Tibial nerve (tissue), 4 donors: Measurements from ENCODE around the gene S100A1. TPM values are rescaled to one million over a fixed set of nuclear protein-coding genes. Genes with fewer than 3 reads are reported as not detected.
"Not testable (repeated sequence)": the region's sequence is repeated elsewhere in the genome, so short reads cannot be mapped to it uniquely, and the experiment has no call there.

Experiments used
- DNase-seq, 2 donors: peaks; one replicate each; pipeline ENCODE4 v3.0.0-alpha.2; 2019; ENCODE audit warnings: low spot score in 2 of 2
- H3K27ac ChIP-seq, 4 donors: fragments of 200-600 bp; sonication (generic) in 3 of 4; one replicate each; pipeline ENCODE4 v1.5.1; 2017 to 2019; ENCODE audit warnings: mild to moderate bottlenecking in 1 of 4
- H3K27me3 ChIP-seq, 2 donors: fragments of 200-600 bp; sonication (generic) in 1 of 2; one replicate each; pipeline versions ENCODE4 v1.5.1 to v1.6.0; 2017 to 2019
- H3K36me3 ChIP-seq, 3 donors: fragments of 200-600 bp; sonication (generic); one replicate each; pipeline ENCODE4 v1.5.1; 2018 to 2019
- H3K4me1 ChIP-seq, 4 donors: fragments of 200-600 bp; sonication (generic) in 3 of 4; one replicate each; pipeline ENCODE4 v1.5.1; 2017 to 2019
- H3K4me3 ChIP-seq, 4 donors: fragments of 200-600 bp; sonication (generic) in 3 of 4; one replicate each; pipeline ENCODE4 v1.5.1; 2017 to 2019; ENCODE audit warnings: mild to moderate bottlenecking in 1 of 4, moderate library complexity in 1 of 4
- H3K9me3 ChIP-seq, 4 donors: fragments of 200-600 bp; sonication (generic) in 3 of 4; one replicate each; pipeline ENCODE4 v1.5.1; 2017 to 2019
- EP300 ChIP-seq, 2 donors: sonication (generic); formaldehyde crosslinking; IDR thresholded peaks; one replicate each; pipeline ENCODE4 v1.6.1; 2017; ENCODE audit warnings: antibody characterized with exemption in 2 of 2, mild to moderate bottlenecking in 1 of 2
- POLR2A ChIP-seq, 2 donors: fragments of 450-650 bp; IDR thresholded peaks; one replicate each; pipeline ENCODE4 v1.6.1; 2017; ENCODE audit warnings: antibody characterized with exemption in 2 of 2, mild to moderate bottlenecking in 2 of 2, moderate library complexity in 2 of 2
- WGBS, 2 donors: methylation state at CpG; one replicate each; pipeline ENCODE4 v1.1.5; 2018; 5-methylcytosine and 5-hydroxymethylcytosine counted together
- total RNA-seq, 4 donors: library from RNA; depleted of rRNA; stranded (reverse); fragments of >200 nt; gene quantifications; one replicate each; pipeline ENCODE4 v1.1.0, GENCODE V29; 2016
- TF ChIP-seq, protein P1 (sequence below), 5 experiments: fragments of 200-600 bp in 3 of 5; fragments of 450-650 bp in 2 of 5; sonication (generic) in 3 of 5; IDR thresholded peaks; one replicate each; pipeline ENCODE4 v1.5.1; 2016 to 2019; ENCODE audit warnings: antibody characterized with exemption in 5 of 5, mild to moderate bottlenecking in 3 of 5, moderate library complexity in 2 of 5

S100A1 gene
- total RNA-seq, 4 donors from 2014 or later: 41.4 to 102 (median 69.2) TPM

DNA sequence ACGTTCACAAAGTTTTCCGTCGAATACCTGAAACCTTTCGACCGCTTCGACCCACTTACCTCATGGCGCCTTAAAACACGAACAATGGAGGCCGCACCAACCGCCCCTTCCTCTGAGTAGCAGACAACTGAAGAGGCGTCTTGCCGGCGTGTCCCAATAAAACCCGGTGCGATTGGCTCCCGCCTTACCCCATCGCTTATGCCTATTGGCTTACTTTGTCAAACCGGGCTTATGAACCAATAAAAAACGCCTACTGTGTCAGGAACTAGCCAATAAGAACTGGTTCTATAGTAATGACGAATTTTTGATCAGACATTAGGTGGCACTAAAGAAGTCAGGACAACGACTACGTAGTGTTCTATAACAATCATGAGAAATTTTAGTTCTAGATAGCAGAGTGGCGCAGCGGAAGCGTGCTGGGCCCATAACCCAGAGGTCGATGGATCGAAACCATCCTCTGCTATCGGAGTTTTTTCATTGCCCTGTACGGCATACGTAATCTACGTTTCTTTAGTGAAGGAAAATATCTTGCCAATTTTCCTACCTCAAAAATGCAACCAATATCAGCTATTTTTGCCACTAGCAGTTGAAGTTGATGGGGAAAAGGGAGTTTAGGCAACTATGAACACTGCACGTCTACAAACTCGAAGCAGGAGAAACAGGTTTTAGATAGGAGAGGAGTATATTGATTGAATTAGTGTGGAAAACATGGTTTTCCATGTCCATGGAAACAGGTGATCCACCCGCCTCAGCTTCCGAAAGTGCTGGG lies 42.8 kb downstream of the S100A1 start, which contains the start of gene ILF2:
ILF2 (minus strand) TSS at position 135 of the 769 bp plus-strand sequence; CDS start at position 64, 71 bp downstream.
- TF ChIP-seq EP300 (IDR thresholded peaks at IDR 0.05) (peak; percentile 86 to 95), POLR2A (IDR thresholded peaks at IDR 0.05) (peak; percentile 68 to 88)
- TF ChIP-seq, protein P1, sequence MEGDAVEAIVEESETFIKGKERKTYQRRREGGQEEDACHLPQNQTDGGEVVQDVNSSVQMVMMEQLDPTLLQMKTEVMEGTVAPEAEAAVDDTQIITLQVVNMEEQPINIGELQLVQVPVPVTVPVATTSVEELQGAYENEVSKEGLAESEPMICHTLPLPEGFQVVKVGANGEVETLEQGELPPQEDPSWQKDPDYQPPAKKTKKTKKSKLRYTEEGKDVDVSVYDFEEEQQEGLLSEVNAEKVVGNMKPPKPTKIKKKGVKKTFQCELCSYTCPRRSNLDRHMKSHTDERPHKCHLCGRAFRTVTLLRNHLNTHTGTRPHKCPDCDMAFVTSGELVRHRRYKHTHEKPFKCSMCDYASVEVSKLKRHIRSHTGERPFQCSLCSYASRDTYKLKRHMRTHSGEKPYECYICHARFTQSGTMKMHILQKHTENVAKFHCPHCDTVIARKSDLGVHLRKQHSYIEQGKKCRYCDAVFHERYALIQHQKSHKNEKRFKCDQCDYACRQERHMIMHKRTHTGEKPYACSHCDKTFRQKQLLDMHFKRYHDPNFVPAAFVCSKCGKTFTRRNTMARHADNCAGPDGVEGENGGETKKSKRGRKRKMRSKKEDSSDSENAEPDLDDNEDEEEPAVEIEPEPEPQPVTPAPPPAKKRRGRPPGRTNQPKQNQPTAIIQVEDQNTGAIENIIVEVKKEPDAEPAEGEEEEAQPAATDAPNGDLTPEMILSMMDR (IDR thresholded peaks at IDR 0.05): peak in 3 of 5 experiments; percentile 32 to 56 (median 39)
- Histone ChIP-seq H3K27me3 (no peaks in the 10 kb centered on the region), H3K4me3 (peak within 1 kb of the TSS; percentile 54 to 92 (median 79)), H3K9me3 (no peaks in the 10 kb centered on the region), H3K4me1 (peaks cover 0 to 25% (median 9%) of the 10 kb centered on the region in 4 donors), H3K27ac (peak within 1 kb of the TSS; percentile 75 to 92 (median 90)), H3K36me3 (peaks cover 2 to 33% (median 19%) of the 10 kb centered on the region in 3 donors)
- WGBS, 2 donors: 0 to 1% methylated on average over 35 of the region's 35 CpGs
- peak; percentile 93 to 95 for DNase-seq

DNA sequence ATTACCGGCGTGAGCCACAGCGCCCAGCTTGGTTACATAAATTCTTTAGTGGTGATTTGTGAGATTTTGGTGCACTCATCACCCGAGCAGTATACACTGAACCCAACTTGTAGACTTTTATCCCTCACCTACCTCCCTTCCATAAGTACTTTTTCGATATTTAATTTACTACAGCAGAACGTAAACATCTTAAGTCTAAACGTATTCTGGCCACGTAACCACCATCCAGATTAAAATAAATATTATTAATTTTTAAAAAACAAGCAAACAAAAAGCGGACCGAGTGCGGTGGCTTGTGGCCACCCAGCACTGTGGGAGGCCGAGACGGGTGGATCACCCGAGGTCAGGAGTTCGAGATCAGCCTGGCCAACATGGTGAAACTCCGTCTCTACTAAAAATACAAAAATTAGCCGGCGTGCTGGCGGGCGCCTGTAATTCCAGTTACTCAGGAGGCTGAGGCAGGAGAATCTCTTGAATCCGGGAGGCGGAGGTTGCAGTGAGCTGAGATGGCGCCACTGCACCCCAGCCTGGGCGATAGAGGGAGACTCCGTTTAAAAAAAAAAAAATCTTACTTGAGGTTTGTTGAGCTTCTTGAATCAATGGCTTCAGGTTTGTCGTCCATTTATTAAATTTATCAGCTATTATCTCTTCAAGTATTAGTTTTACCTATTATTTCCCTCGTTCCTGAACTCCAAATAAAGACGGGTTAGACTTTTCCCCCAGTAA lies 43.6 kb downstream of the S100A1 start:
- H3K27ac ChIP-seq: peak overlapping the region; percentile 75 to 92 (median 90)

DNA sequence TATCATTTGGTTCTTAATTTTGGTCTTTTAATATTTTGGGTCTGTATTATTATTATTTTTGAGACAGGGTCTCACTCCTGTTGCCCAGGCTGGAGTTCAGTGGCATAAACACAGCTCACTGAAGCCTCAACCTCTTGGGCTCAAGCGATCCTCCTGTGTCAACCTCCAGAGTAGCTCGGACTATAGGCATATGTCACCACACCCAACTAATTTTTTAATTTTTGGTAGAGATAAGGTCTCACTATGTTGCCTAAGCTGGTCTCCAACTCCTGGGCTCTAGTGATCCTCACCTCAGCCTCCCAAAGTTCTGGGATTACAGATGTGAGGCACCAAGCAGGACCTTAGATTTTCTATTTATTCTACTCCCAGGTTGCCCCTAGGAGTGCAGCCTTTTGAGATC lies 45.3 kb downstream of the S100A1 start:
- peaks cover 0 to 8% (median 0%) of the 10 kb centered on the region in 3 donors for H3K36me3 ChIP-seq
- H3K4me1 ChIP-seq: peaks cover 0 to 35% (median 18%) of the 10 kb centered on the region in 4 donors
- TF ChIP-seq POLR2A (IDR thresholded peaks at IDR 0.05) (no peak), EP300 (IDR thresholded peaks at IDR 0.05) (no peak)
- TF ChIP-seq, protein P1 (IDR thresholded peaks at IDR 0.05): no peak
- H3K9me3 ChIP-seq: no peaks in the 10 kb centered on the region
- no peak for DNase-seq
- 97% methylated on average over 2 of the region's 2 CpGs for WGBS, 2 donors
- no peak overlapping the region for H3K4me3 ChIP-seq
- H3K27ac ChIP-seq: no peak overlapping the region
- peaks cover 0 to 16% of the 10 kb centered on the region in 2 donors for H3K27me3 ChIP-seq

More for the DNA sequence above, 43.6 kb downstream of the S100A1 start:
- H3K27me3 ChIP-seq, H3K9me3 ChIP-seq: not testable (repeated sequence)
- peaks cover 0 to 25% (median 9%) of the 10 kb centered on the region in 4 donors for H3K4me1 ChIP-seq
- H3K4me3 ChIP-seq: peak overlapping the region; percentile 54 to 92 (median 68)
- DNase-seq: peak in 1 of 2 donors; percentile 24
- H3K36me3 ChIP-seq: peaks cover 0 to 26% (median 12%) of the 10 kb centered on the region in 3 donors
- 14 to 15% methylated on average over 28 of the region's 28 CpGs for WGBS, 2 donors

DNA sequence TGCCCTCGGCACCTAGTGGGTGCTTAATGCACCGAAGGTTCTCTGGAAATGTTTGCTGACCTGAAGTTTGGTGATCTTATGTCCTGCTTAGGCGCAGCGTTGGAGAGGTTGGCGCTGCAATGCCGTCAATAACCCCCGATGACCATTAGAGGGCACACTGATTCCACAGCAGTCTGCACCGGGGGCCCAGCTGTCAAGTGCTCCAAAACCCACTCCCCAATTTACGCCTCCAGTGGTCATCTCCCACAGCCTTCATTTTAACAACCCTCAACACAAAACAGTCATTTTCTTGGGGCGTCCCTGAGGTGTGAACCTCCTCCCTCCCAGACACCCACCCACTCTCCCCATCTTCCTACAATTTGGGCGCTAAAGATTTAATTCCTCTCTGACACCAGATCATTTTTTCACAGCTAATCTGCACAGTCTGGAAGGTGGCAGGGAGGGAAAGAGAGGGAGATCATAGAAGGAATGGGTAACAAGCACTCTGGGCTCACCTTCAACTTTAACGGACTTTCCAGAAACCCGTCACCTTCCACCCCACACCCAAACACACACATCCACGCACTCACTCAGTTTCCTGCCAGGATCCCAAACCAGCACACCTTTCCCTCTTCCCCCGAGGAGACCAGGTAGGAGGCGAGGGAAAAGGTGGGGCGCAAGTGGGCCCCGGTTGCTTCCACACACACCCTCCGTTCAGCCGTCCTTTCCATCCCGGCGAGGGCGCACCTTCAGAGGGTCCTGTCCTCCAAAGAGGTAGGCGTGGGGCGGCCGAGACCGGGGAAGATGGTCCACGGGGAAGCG lies 49.7 kb downstream of the S100A1 start:
- Histone ChIP-seq H3K4me3 (peak overlapping the region; percentile 41 to 67 (median 48)), H3K9me3 (no peaks in the 10 kb centered on the region), H3K36me3 (no peaks in the 10 kb centered on the region), H3K4me1 (peaks cover 0 to 32% (median 21%) of the 10 kb centered on the region in 4 donors), H3K27ac (peak overlapping the region in 1 of 4 donors; percentile 75), H3K27me3 (peaks cover 0 to 47% of the 10 kb centered on the region in 2 donors)
- 2% methylated on average over 29 of the region's 29 CpGs for WGBS, 2 donors
- DNase-seq: peak; percentile 26 to 64
- TF ChIP-seq EP300 (IDR thresholded peaks at IDR 0.05) (peak in 1 of 2 donors; percentile 15), POLR2A (IDR thresholded peaks at IDR 0.05) (no peak)
- TF ChIP-seq, protein P1 (IDR thresholded peaks at IDR 0.05): peak; percentile 80 to 89 (median 85)
